Measurements from ENCODE around the gene ARRDC2.
"Not testable (repeated sequence)": the region's sequence is repeated elsewhere in the genome, so short reads cannot be mapped to it uniquely, and the experiment has no call there.

The ARRDC2 gene

DNA sequence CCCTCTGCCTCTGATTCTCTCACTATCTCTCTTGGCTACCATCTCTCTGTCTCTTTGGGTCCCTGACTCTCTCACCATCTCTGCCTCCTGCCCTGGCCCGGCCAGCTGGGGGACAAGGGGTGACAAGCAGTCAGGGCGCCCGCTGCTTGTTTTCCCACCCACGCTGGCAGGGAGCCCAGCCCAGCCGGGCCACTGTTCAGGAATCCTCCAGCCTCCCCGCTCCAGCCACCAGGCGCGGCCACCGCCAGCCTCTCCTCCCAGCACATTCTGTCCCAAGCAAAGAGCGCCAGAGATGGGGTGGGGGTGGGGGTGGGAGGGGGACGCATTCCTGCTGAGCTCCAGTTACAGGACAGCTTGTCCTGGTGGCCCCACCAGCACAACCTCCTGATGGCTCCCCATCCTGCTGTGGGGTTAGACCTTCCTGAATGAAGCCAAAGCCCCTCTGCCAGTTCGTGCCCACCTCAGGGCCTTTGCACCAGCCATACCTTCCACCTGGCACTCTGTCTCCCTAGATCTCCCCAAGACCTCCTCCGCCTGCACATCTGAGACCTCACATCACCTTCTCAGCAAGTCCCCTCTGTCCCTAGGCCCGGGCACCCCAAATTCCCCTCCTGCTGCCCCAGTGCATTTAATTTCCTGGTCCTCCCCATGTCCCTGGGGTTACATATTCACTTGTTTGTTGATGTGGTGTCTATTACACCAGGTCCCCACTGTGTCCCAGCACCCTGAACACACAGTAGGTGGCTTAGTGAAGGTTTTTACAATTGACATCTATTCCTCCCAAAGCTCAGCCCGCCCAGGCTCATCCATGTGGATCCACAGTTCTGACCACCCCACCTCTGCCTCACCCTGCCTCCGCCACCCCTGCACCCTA lies 12.5 kb downstream of the ARRDC2 start:
- DNase-seq: no peak

DNA sequence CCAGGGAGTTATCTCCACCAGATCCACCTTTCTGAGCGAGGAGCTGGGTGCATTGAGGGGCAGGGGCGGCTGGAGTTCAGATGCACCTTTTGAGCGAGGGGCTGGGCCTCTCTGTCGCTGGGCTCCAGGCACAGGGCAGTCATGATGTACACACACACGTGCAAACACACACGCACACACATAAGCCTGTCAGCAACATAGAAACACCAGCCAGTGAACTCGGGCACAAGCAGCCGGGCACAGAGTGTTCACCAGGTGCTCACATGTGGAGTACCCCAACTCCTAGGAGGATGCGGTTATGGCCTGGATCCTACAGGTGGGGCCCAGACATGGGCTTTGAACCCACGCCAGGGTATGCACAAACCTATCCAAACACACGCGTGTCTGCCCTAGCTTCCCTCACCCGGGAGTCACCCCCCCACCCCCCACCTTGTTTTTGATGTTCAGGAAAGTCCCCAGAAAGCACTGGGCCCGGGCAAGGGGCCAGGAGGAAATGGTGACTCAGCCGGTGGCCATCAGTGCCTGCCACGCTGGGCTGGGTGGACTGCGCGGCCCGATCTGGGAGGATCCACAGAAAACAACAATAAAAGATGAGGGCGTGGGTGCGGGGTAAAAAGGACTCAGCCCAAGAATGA lies 13.3 kb downstream of the ARRDC2 start:
- no peak for DNase-seq

DNA sequence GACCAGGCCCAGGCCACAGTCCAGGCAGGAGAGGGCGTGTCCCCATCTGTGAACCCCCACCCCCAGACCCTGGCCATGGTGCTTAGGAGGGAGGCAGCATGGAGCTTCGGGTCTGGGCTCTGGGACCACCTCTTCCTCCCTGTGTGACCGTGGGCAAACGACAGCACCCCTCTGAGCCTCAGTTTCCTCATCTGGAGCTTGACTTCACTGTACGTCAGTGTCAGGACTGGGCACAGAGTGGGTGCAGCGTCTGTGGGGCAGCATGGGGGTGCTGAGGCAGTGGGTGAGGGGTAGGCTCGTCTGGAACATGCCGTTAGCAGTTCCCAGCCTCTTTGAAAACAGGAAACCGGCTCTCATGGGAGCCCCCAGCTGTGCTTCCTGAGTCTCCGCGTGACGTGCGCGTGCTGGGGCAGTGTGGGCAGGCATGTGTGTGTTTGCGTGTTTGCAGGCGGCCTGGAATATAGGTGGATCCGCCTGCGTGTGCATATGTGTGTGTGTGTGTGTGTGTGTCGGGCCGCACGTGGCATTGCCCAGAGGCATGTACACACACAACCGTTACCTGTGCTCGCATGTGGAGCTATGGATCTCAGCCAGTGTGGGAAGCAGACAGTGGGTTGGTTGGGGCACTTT lies 15.8 kb downstream of the ARRDC2 start:
- DNase-seq: no peak

DNA sequence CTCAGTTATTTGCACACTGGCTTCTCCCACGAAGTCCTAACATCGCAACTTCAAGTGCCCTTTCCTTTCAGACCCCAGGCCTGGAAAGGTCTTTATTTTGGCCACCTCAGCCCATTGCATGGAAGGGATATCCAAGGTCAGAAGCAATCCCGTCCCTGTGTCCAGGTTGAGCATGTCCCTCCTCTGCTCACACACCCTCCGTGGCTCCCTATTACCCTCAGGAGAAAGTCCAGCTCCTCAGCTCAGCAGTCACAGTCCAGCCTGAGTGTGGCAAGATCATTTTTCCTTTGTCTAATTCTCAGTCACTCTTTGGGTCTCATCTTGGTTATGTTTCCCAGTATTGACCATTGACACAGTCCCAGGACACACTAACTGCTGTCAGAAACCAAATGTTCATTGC lies 19.2 kb downstream of the ARRDC2 start:
- DNase-seq: no peak

GRCh38 chr19:18029617-18030338 lies 21.8 kb downstream of the ARRDC2 start:
- DNase-seq: peak; percentile 95

DNA sequence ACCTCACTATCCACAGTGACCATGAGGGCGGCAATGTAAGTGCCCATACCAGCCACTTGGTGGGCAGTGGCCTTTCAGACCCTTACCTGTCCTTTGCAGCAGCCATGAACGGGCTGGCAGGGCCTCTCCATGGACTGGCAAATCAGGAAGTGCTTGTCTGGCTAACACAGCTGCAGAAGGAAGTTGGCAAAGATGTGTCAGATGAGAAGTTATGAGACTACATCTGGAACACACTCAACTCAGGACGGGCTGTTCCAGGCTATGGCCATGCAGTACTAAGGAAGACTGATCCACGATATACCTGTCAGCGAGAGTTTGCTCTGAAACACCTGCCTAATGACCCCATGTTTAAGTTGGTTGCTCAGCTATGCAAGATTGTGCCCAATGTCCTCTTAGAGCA lies 23.4 kb downstream of the ARRDC2 start:
- DNase-seq: not testable (repeated sequence)

DNA sequence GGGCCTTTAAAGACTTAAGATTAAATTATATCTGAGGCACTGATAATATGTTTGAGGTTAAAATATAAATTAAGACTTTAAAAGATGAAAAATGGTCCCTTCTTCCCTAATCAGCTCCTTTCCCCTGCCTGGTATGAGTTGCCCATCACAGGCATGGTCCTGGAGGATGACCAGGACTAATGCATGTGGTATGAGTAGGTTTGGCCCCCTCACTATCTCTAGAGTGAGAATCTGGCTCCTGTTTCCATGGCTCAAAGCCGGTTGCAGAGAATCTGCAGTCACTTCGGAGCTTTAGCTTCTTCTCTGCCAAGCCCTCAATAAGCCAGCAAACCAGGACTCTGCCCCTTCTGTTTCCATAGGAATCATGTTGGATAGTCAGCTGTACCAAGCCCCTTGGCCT lies 24.1 kb downstream of the ARRDC2 start:
- DNase-seq: not testable (repeated sequence)

DNA sequence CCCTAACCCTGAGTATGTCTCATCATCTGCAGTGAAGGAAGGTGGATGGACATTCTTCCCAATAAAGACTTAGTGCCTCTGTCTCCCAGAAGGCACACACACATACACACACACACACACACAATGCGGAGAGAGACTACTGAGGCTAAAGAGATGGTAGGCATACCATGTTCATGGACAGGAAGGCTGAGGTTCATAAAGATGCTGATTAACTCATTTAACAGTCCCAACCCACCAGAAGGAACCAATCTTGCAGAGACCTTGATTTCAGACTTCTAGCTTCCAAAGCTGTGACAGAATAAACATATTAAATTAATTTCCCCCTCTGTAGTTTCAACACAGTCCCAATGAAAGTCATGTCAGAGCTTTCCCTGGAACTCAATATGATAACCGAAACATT lies 33.1 kb downstream of the ARRDC2 start:
- DNase-seq: no peak

DNA sequence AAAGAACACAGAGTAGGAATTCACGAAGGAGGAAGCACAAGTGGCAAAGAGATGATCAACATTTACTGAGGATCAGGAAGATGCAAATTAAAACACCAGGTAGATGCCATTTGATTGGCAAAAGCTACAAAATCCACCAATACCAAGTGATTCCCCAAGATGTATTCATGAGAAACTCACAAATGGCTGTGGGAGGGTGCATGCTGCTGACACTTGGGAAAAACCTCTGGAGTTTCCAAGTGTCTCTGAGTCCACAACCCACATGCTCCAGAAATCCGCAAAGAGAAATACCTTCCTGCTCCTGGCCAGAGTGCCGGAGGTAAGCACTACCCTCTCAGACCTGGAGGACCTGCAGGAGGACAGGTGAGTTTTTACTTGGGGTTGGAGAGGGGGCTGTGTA lies 35.7 kb downstream of the ARRDC2 start:
- no peak for DNase-seq

DNA sequence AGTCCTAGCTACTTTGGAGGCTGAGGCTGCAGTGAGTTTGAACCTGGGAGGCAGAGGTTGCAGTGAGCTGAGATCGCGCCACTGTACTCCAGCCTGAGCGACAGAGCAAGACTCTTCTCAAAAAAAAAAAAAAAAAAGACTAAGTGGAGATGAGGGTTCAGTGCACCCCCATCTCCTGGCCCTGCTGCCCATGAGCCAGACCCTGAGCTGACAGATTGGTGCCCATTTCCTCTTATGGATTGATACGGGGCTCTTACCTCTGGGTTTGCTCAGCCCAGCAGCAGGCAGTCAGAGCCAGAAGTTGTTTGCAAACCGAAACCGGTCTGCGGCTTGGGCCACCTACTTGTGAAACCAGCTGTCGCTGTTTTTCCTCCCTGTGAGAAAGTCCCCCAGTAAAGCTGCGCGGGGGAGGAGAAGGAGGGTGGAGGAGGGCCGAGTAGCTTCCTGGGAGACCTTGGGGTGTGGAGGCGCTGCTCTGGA lies 36.9 kb downstream of the ARRDC2 start:
- DNase-seq: peak; percentile 81

- no peak for DNase-seq
Observed at GRCh38 chr19:18045307-18046050, 37.5 kb downstream of the ARRDC2 start.

DNA sequence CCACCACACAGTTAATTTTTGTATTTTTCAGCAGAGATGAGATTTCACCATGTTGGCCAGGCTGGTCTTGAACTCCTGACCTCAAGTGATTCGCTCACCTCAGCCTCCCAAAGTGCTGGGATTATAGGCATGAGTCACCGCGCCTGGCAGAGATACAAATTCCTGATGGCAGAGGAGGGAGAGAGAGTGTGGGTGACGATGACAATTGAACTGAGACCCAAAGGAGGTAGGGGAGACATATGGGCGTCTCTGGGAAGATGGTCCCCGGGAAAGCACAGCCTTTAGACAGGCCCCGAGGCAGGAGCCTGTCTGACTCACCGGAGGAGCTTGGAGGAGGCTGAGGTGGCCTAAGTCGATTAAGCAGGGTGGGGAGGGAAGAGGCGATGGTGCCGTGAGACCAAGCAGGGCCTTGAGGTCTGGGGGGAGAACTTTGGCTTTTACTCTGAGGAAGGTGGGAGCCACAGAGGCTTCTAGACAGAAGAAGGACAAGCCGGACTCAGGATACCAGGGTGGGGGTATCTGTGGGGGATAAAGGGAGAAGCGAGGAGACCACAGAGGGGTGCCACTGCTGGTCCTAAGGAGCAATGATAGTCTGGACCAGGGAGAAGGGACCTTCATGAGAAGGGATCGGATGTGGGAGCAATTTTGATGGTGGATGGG lies 38.2 kb downstream of the ARRDC2 start:
- peak; percentile 38 for DNase-seq

DNA sequence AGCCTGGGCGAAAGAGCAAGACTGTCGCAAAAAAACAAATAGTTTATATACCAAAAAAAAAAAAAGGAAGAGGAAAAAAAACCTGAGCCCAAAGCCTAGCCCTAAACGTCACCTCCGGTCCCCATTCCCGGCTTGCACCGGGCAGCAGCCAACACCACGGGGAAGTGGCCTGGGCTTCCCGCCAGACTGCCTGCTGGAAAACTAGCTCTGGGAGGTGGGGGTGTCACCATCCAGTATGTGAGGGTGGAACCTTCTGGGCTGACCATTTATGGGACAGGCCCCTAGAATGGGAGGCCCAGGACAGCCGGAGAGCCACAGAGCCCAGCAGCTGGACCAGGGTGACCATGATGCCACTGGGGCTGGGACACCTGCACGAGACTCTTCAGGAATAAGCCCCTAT lies 41.4 kb downstream of the ARRDC2 start:
- no peak for DNase-seq

GRCh38 chr19:18051887-18052286 lies 43.9 kb downstream of the ARRDC2 start:
- DNase-seq: no peak

DNA sequence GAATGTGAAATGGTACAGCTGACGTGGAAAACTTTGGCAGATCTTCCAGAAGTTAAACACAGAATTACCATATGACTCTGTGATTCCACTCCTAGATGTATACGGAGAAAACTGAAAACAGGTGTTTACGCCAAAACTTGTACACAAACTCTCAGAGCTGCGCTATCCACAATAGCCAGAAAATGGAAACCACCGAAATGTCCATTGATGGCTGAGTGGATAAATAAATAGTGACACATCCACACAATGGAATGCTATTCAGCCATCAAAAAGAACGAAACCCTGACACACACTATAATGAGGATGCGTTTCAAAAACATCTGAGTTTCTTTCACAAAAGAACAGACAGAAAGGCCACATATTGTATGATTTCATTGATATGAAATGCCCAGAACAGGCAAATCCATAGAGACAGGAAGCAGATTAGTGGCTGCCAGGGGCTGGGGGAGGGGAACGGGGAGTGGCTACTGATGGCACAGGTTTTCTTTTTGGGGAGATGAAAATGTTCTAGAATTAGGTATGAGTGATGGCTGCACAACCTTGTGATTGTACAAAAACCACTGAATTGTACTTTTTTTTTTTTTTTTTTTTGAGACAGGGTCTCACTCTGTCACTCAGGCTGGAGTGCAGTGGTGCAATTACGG lies 45.7 kb downstream of the ARRDC2 start:
- DNase-seq: no peak

- no peak for DNase-seq
Observed at GRCh38 chr19:18055967-18056366, 48.0 kb downstream of the ARRDC2 start.

DNA sequence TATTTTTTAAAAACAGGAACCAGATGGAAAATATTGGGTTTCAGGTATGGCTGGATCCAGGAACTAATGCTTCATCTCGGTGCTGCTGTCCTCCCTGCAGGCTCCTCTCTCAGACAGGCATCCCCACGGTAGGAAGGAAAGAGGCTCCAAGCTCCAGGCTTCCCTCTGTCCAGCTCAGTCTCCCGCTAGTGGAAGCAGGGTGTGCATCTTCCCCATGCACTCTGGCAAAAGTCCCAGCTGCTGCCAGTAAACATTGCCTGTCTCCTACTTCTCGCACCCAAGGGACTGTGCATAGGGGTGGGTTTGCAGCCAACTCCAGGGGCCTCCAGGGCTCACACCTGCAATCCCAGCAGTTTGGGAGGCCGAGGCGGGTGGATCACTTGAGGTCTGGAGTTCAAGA lies 49.6 kb downstream of the ARRDC2 start:
- DNase-seq: no peak

DNA sequence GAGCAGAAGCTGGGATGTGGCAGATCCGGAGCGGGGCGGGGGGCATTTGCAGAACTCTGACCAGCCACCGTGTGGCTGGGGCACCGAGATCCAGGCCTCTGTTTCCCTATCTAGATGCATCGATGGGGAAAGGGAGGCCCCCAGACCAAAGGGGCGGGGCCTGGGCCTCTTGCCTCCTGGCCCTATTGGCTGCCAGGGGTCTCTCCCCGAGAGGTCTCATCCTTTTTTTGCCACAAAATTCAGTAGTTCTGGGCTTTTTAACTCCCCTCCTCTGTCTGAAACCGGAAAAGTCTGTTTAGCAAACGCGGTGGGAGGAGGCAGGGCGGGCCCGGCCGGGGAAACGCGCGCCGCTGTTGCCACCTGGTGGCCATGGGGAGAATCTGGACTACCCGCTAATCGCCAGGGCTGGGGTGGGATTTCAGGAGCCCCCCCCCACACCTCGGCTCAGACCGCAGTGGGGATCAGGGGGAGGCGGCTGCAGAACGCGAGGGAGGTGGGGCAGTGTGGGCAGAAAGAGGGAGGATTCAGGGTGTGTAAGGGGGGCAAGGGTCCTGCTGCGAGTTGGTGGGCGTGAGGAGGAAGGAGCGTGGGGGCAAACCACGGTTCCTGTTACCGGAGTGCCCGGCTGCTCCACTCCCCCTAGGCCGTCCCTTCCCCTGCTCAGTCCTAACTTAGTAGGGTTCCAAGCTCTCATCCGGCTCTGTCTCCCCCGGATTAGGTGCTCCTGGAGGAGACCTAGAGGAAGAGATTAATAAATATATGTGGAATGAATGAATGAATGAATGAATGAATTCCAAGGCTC lies 50.4 kb downstream of the ARRDC2 start:
- DNase-seq: peak; percentile 50

GRCh38 chr19:18059297-18059696 lies 51.3 kb downstream of the ARRDC2 start:
- DNase-seq: no peak

DNA sequence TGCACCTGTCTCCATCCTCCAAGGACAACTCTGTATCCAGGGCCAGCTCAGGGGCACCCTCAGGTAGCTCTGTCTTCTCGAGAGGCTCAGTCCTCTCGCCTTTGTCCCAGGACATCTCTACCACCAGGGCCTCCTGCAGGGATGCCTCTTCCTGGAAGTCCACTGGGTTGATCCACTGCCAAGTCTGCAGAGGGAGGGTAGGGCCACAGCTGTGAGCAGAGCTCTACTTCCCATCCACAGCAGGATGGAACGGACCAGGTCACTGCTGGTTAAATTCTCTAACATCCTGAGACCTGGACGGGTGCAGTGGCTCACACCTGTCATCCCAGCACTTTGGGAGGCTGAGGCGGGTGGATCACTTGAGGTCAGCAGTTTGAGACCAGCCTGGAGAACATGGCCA lies 51.9 kb downstream of the ARRDC2 start:
- no peak for DNase-seq
